ENCODE measurements around the gene NFYB.
"Not testable (repeated sequence)": the region's sequence is repeated elsewhere in the genome, so short reads cannot be mapped to it uniquely, and the experiment has no call there.

The NFYB gene

GRCh38 chr12:104181313-104181712 is 43.3 kb upstream of the NFYB start:
- no peak for TF ChIP-seq CTCF (IDR thresholded peaks at IDR 0.05)
- H3K4me1 ChIP-seq (ENCODE audit: control insufficient read depth in 1 of 2, insufficient read depth in 1 of 2, low read depth in 1 of 2, low read length in 1 of 2) = no peaks in the 10 kb centered on the region
- no peaks in the 10 kb centered on the region for H3K36me3 ChIP-seq
- H3K9me3 ChIP-seq = no peaks in the 10 kb centered on the region
- no peaks in the 10 kb centered on the region for H3K27me3 ChIP-seq
- no peak overlapping the region for H3K27ac ChIP-seq
- no peak overlapping the region for H3K4me3 ChIP-seq (ENCODE audit: low read depth in 1 of 2, low read length in 1 of 2)

DNA sequence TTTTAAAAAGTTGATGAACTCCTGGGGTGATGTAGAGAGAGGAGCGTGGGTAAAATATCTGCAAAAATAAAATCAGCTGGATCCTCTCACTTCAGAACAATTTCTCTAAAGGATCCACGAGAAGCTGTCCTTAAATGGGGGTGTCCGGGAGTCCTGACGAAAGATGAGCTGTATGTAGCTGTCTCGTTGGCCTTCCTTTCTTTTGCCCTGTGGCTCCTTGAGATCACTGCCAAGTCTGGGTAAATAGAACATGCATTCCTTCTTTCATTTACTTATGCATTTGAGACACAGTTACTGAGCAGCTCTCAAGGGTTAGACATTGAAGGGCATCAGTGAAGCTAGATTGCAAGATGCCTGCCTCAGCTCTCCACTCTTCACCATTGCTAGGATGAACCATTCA is 42.4 kb upstream of the NFYB start:
- no peaks in the 10 kb centered on the region for H3K36me3 ChIP-seq
- H3K27me3 ChIP-seq = no peaks in the 10 kb centered on the region
- no peaks in the 10 kb centered on the region for H3K9me3 ChIP-seq
- H3K4me1 ChIP-seq (ENCODE audit: control insufficient read depth in 1 of 2, insufficient read depth in 1 of 2, low read depth in 1 of 2, low read length in 1 of 2) = no peaks in the 10 kb centered on the region
- H3K4me3 ChIP-seq (ENCODE audit: low read depth in 1 of 2, low read length in 1 of 2) = no peak overlapping the region
- no peak for TF ChIP-seq CTCF (IDR thresholded peaks at IDR 0.05)
- H3K27ac ChIP-seq = no peak overlapping the region

DNA sequence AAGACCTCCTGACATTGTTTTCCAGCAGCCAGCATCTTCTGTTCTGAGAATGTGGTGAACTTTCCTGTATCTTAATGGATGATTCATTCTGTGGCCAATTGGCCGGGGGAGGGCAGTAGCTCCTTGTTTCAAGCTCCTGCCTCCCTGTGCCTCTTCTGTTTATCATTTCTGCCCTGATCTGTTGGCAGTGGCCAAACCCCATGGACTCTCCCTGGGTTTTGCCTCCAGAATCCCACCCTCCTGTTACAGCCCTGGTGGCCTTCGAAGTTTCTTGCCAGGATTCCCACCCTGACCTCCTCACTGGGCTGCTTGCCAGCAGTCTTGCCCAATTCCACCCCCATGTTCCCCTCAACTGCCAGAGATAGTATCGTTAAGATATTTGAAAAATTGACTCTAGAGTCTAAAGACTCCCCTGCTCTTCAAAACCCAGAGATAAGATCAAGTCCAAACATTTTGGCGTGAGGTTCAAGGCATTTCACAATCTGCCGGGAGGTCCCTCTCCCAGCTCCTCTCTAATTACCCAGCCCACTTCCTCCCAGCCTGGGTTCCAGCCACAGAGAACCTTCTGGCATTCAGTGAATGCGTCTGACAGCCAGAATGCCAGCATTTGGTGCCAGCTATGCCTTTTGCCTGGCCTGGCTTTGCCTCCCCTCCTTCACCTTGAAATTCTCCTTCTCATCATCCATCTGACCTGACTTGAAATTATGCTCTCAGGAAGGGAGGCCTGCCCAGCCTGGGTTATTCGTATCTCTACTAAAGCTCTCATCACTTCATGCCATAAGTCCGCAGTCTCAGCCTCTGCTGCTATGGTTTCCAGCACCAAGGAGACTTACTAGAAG is 39.9 kb upstream of the NFYB start:
- TF ChIP-seq CTCF (IDR thresholded peaks at IDR 0.05) = no peak
- Histone ChIP-seq H3K27ac (no peak overlapping the region), H3K4me1 (ENCODE audit: control insufficient read depth in 1 of 2, insufficient read depth in 1 of 2, low read depth in 1 of 2, low read length in 1 of 2) (no peaks in the 10 kb centered on the region), H3K27me3 (no peaks in the 10 kb centered on the region), H3K9me3 (no peaks in the 10 kb centered on the region), H3K36me3 (no peaks in the 10 kb centered on the region), H3K4me3 (ENCODE audit: low read depth in 1 of 2, low read length in 1 of 2) (no peak overlapping the region)

GRCh38 chr12:104177336-104177662 is 39.3 kb upstream of the NFYB start:
- Histone ChIP-seq H3K4me3 (ENCODE audit: low read depth in 1 of 2, low read length in 1 of 2) (no peak overlapping the region), H3K4me1 (ENCODE audit: control insufficient read depth in 1 of 2, insufficient read depth in 1 of 2, low read depth in 1 of 2, low read length in 1 of 2) (no peaks in the 10 kb centered on the region), H3K27ac (no peak overlapping the region), H3K9me3 (no peaks in the 10 kb centered on the region), H3K27me3 (no peaks in the 10 kb centered on the region), H3K36me3 (no peaks in the 10 kb centered on the region)
- no peak for TF ChIP-seq CTCF (IDR thresholded peaks at IDR 0.05)

GRCh38 chr12:104175726-104176247 is 37.8 kb upstream of the NFYB start:
- no peak for TF ChIP-seq CTCF (IDR thresholded peaks at IDR 0.05)
- Histone ChIP-seq H3K9me3 (no peaks in the 10 kb centered on the region), H3K36me3 (no peaks in the 10 kb centered on the region), H3K4me3 (ENCODE audit: low read depth in 1 of 2, low read length in 1 of 2) (no peak overlapping the region), H3K27me3 (no peaks in the 10 kb centered on the region), H3K4me1 (ENCODE audit: control insufficient read depth in 1 of 2, insufficient read depth in 1 of 2, low read depth in 1 of 2, low read length in 1 of 2) (no peaks in the 10 kb centered on the region), H3K27ac (no peak overlapping the region)

GRCh38 chr12:104173804-104174203 is 35.8 kb upstream of the NFYB start:
- not testable (repeated sequence) for H3K27me3 ChIP-seq; H3K4me3 ChIP-seq (ENCODE audit: low read depth in 1 of 2, low read length in 1 of 2); H3K4me1 ChIP-seq (ENCODE audit: control insufficient read depth in 1 of 2, insufficient read depth in 1 of 2, low read depth in 1 of 2, low read length in 1 of 2); H3K36me3 ChIP-seq; H3K27ac ChIP-seq; H3K9me3 ChIP-seq

Data from neutrophil (primary cell).